Esophagus muscularis mucosa (tissue), 4 donors: ENCODE results near the gene CCDC137. TPM values are rescaled to one million over a fixed set of nuclear protein-coding genes. Genes with fewer than 3 reads are reported as not detected.
A peak's percentile ranks its signal among the peaks of the same experiment; 100 is the strongest.

ENCODE experiments used
- DNase-seq: peaks from one replicate; pipeline ENCODE4 v3.0.0-alpha.2; 2017; ENCODE audit errors: extremely low spot score
- H3K27ac ChIP-seq, 4 donors: fragments of 200-600 bp; sonication (generic); replicated peaks in 1 of 4; 1 replicate in 3 of 4; 2 replicates in 1 of 4; pipeline ENCODE4 v1.5.1; 2016 to 2019; ENCODE audit warnings: mild to moderate bottlenecking in 1 of 4
- H3K27me3 ChIP-seq, 4 donors: fragments of 200-600 bp; sonication (generic); one replicate each; pipeline versions ENCODE4 v1.5.1 to v1.6.0; 2016 to 2019
- H3K36me3 ChIP-seq, 4 donors: fragments of 200-600 bp; sonication (generic); one replicate each; pipeline ENCODE4 v1.5.1; 2016 to 2019
- H3K4me1 ChIP-seq, 4 donors: fragments of 200-600 bp; sonication (generic); one replicate each; pipeline ENCODE4 v1.5.1; 2016 to 2019
- H3K4me3 ChIP-seq, 4 donors: fragments of 200-600 bp; sonication (generic); 1 replicate in 2 of 4; 2 replicates in 2 of 4; pipeline ENCODE4 v1.5.1; 2016 to 2019; ENCODE audit warnings: mild to moderate bottlenecking in 4 of 4, moderate library complexity in 1 of 4
- H3K9me3 ChIP-seq, 4 donors: fragments of 200-600 bp; sonication (generic); 1 replicate in 3 of 4; 2 replicates in 1 of 4; pipeline ENCODE4 v1.5.1; 2016 to 2019
- CTCF ChIP-seq, 3 experiments: fragments of 200-600 bp in 2 of 3; fragments of 450-650 bp in 1 of 3; sonication (generic) in 2 of 3; IDR thresholded peaks; one replicate each; pipeline ENCODE4 v1.5.1; 2017 to 2019; ENCODE audit warnings: antibody characterized with exemption in 3 of 3, mild to moderate bottlenecking in 2 of 3, moderate library complexity in 1 of 3
- EP300 ChIP-seq: sonication (generic); formaldehyde crosslinking; IDR thresholded peaks from one replicate; pipeline ENCODE4 v1.6.1; 2017; ENCODE audit warnings: antibody characterized with exemption
- POLR2A ChIP-seq: fragments of 450-650 bp; IDR thresholded peaks from one replicate; pipeline ENCODE4 v1.6.1; 2017; ENCODE audit warnings: antibody characterized with exemption, moderate library complexity, mild to moderate bottlenecking, low read depth
- POLR2AphosphoS5 ChIP-seq, 2 donors: sonication (generic); formaldehyde crosslinking; IDR thresholded peaks; one replicate each; pipeline ENCODE4 v1.6.1; 2017; ENCODE audit warnings: antibody characterized with exemption in 2 of 2
- WGBS: methylation state at CpG from one replicate; pipeline ENCODE4 v1.1.5; 2018; 5-methylcytosine and 5-hydroxymethylcytosine counted together
- intact Hi-C: fragments of 100-400 bp; cut with DNase I; formaldehyde crosslinking; loops from one replicate; pipeline ENCODE4 v1.15.1; 2023
- total RNA-seq, 4 donors: library from RNA; depleted of rRNA; stranded (reverse); fragments of >200 nt; gene quantifications; one replicate each; pipeline versions ENCODE4 v1.1.0 to v1.2.1, GENCODE V29; 2016

CCDC137 gene
- total RNA-seq, 4 donors from 2014 or later = 8.9 to 14.1 (median 12.6) TPM

- no peaks in the 10 kb centered on the region for H3K27me3 ChIP-seq
- intact Hi-C loops = no loop called here
- no peaks in the 10 kb centered on the region for H3K9me3 ChIP-seq
- TF ChIP-seq EP300 (no peak), POLR2AphosphoS5 (IDR thresholded peaks at IDR 0.05) (no peak), POLR2A (no peak), CTCF (IDR thresholded peaks at IDR 0.05) (no peak)
- WGBS = 81% methylated on average over 18 of the region's 23 CpGs
- H3K4me3 ChIP-seq = peak overlapping the region; percentile 67 to 87 (median 78)
- H3K27ac ChIP-seq = peak overlapping the region in 3 of 4 donors; percentile 89 to 97 (median 96)
- no peak for DNase-seq
- H3K4me1 ChIP-seq = peaks cover 34 to 41% (median 38%) of the 10 kb centered on the region in 4 donors
- peaks cover 26 to 76% (median 72%) of the 10 kb centered on the region in 4 donors for H3K36me3 ChIP-seq
Measured at GRCh38 chr17:81701288-81702071, 34.9 kb downstream of the CCDC137 start.

- intact Hi-C loops = no loop called here
Measured at GRCh38 chr17:81702934-81703746, 36.6 kb downstream of the CCDC137 start, which contains the start of gene MRPL12. Gene MRPL12, plus strand, starts transcription at chr17:81703367. Its CDS starts 135 bp downstream, at chr17:81703502.

GRCh38 chr17:81703747-81704654 lies 37.5 kb downstream of the CCDC137 start:
- intact Hi-C loops = no loop called here
- TF ChIP-seq EP300 = no peak
- TF ChIP-seq POLR2A = no peak
- H3K9me3 ChIP-seq = no peaks in the 10 kb centered on the region
- 54% methylated on average over 7 of the region's 27 CpGs for WGBS
- peak overlapping the region; percentile 67 to 87 (median 78) for H3K4me3 ChIP-seq
- H3K27ac ChIP-seq = peak overlapping the region; percentile 86 to 97 (median 92)
- H3K4me1 ChIP-seq = peaks cover 34 to 39% (median 36%) of the 10 kb centered on the region in 4 donors
- H3K27me3 ChIP-seq = no peaks in the 10 kb centered on the region
- no peak for DNase-seq
- peaks cover 16 to 69% (median 64%) of the 10 kb centered on the region in 4 donors for H3K36me3 ChIP-seq

More at GRCh38 chr17:81702934-81703746, 36.6 kb downstream of the CCDC137 start, which contains the start of gene MRPL12:
- 0% methylated on average over 21 of the region's 102 CpGs for WGBS
- DNase-seq = peak; percentile 97
- Histone ChIP-seq H3K27ac (peak within 1 kb of the TSS; percentile 86 to 97 (median 92)), H3K9me3 (no peaks in the 10 kb centered on the region), H3K4me1 (peaks cover 34 to 39% (median 36%) of the 10 kb centered on the region in 4 donors), H3K36me3 (peaks cover 20 to 76% (median 71%) of the 10 kb centered on the region in 4 donors), H3K4me3 (peak within 1 kb of the TSS; percentile 67 to 87 (median 78)), H3K27me3 (no peaks in the 10 kb centered on the region)
- TF ChIP-seq POLR2A (peak; percentile 83), CTCF (IDR thresholded peaks at IDR 0.05) (peak; percentile 19 to 38 (median 33)), POLR2AphosphoS5 (IDR thresholded peaks at IDR 0.05) (peak; percentile 97 to 100), EP300 (no peak)

GRCh38 chr17:81705518-81706231 lies 39.1 kb downstream of the CCDC137 start:
- Histone ChIP-seq H3K36me3 (peaks cover 12 to 53% (median 48%) of the 10 kb centered on the region in 4 donors), H3K9me3 (no peaks in the 10 kb centered on the region), H3K27ac (no peak overlapping the region), H3K27me3 (peaks cover 0 to 3% (median 0%) of the 10 kb centered on the region in 4 donors), H3K4me3 (no peak overlapping the region), H3K4me1 (peaks cover 39 to 44% (median 39%) of the 10 kb centered on the region in 4 donors)
- 92% methylated on average over 30 of the region's 30 CpGs for WGBS
- no peak for DNase-seq
- TF ChIP-seq EP300 (no peak), CTCF (IDR thresholded peaks at IDR 0.05) (no peak), POLR2AphosphoS5 (IDR thresholded peaks at IDR 0.05) (no peak), POLR2A (no peak)
- intact Hi-C loops = no loop called here
